ENCODE data around the gene SHD.
"Not testable (repeated sequence)": the region's sequence is repeated elsewhere in the genome, so short reads cannot be mapped to it uniquely, and the experiment has no call there.

SHD gene

DNA sequence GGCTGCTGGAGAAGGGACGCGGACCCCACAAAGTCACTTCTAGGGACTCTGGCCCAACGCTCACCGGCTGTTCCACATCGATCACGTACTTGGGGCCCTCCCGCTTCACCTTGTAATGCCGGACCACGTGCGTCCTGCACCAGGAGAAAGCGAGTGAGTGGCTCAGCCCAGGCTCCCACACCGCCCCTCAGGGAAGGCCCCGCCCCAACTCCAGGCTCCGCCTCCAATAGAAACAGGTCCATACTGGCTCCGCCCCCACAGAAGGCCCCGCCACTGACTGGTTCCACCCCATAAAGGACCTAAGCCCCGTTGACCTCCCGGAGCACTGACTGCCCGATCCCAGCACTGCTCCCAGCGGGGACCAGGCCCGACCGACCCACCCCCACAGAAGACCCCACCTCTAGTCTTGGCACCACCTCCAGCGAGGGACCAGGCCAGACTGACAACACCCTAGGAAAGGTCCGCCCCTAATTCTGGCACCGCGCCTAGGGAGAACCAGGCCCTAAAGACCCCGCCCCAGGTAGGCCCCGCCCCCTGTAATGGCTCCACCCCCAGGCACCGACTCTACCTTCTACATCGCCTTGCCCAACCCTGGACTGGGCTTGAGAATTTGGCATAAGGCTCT is 48.3 kb downstream of the SHD start:
- no peak for DNase-seq (ENCODE audit: low read depth, low spot score)

DNA sequence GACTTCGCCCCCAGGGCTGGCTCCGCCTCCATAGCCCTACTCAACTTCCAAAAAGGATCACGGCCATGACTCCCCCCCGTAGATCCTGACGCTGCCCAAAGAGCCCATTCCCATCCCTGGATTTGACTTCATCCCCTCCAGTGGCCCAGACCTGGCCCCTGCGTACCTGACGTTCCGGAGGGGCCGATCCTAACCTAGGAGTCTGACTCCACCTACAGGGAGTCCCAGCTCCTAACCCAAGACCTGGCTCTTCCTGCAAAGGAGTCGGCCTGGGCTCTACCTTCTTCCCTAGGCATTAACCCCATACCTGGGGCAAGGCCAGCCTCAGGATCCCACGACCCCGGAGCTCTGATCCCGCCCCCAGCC is 48.8 kb downstream of the SHD start:
- DNase-seq (ENCODE audit: low read depth, low spot score): no peak

- DNase-seq (ENCODE audit: low read depth, low spot score): no peak
Observed at GRCh38 chr19:4328243-4328990, 49.4 kb downstream of the SHD start.

GRCh38 chr19:4328991-4329681 is 50.1 kb downstream of the SHD start:
- DNase-seq (ENCODE audit: low read depth, low spot score): not testable (repeated sequence)

- no peak for DNase-seq (ENCODE audit: low read depth, low spot score)
Observed at GRCh38 chr19:4329858-4330257, 50.8 kb downstream of the SHD start.

- no peak for DNase-seq (ENCODE audit: low read depth, low spot score)
Observed at GRCh38 chr19:4334929-4335570, 56.0 kb downstream of the SHD start.

GRCh38 chr19:4337906-4338440 is 58.9 kb downstream of the SHD start:
- DNase-seq (ENCODE audit: low read depth, low spot score): no peak

GRCh38 chr19:4338441-4339355 is 59.6 kb downstream of the SHD start, which contains the start of gene STAP2:
TSS of gene STAP2 (minus strand) at chr19:4338827. CDS start at chr19:4338753, 74 bp downstream.
- DNase-seq (ENCODE audit: low read depth, low spot score): no peak
